ENCODE data around the gene MRPL33.

MRPL33 gene

GRCh38 chr2:27811768-27812167 lies 40.2 kb downstream of the MRPL33 start:
- H3K4me3 ChIP-seq (ENCODE audit: insufficient read length, low read depth), result no peak overlapping the region
- H3K9ac ChIP-seq (ENCODE audit: insufficient read length, low read depth), result no peak overlapping the region
- no peaks in the 10 kb centered on the region for H3K9me3 ChIP-seq (ENCODE audit: insufficient read depth, low read length)
- H3K27me3 ChIP-seq (ENCODE audit: insufficient read depth, insufficient read length), result no peaks in the 10 kb centered on the region
- H3K4me1 ChIP-seq (ENCODE audit: insufficient read depth, insufficient read length), result no peaks in the 10 kb centered on the region
- H3K36me3 ChIP-seq (ENCODE audit: insufficient read depth, insufficient read length, low read length), result no peaks in the 10 kb centered on the region
- TF ChIP-seq ZNF274 (IDR thresholded peaks at IDR 0.05; ENCODE audit: low read depth, low read length), result no peak
- no peak for TF ChIP-seq SUZ12 (IDR thresholded peaks at IDR 0.05; ENCODE audit: extremely low read depth, insufficient read depth, insufficient read length)
- TF ChIP-seq YY1 (IDR thresholded peaks at IDR 0.05; ENCODE audit: insufficient read depth, insufficient read length), result no peak
- no peak for DNase-seq (ENCODE audit: low read depth, low spot score)

- no peaks in the 10 kb centered on the region for H3K27me3 ChIP-seq (ENCODE audit: insufficient read depth, insufficient read length)
- no peak overlapping the region for H3K4me3 ChIP-seq (ENCODE audit: insufficient read length, low read depth)
- DNase-seq (ENCODE audit: low read depth, low spot score), result no peak
- no peak overlapping the region for H3K9ac ChIP-seq (ENCODE audit: insufficient read length, low read depth)
- no peak for TF ChIP-seq SUZ12 (IDR thresholded peaks at IDR 0.05; ENCODE audit: extremely low read depth, insufficient read depth, insufficient read length)
- TF ChIP-seq YY1 (IDR thresholded peaks at IDR 0.05; ENCODE audit: insufficient read depth, insufficient read length), result no peak
- no peak for TF ChIP-seq ZNF274 (IDR thresholded peaks at IDR 0.05; ENCODE audit: low read depth, low read length)
- H3K9me3 ChIP-seq (ENCODE audit: insufficient read depth, low read length), result no peaks in the 10 kb centered on the region
- no peaks in the 10 kb centered on the region for H3K4me1 ChIP-seq (ENCODE audit: insufficient read depth, insufficient read length)
- no peaks in the 10 kb centered on the region for H3K36me3 ChIP-seq (ENCODE audit: insufficient read depth, insufficient read length, low read length)
These were observed 43.2 kb downstream of the MRPL33 start for GRCh38 chr2:27814758-27815157.

GRCh38 chr2:27815860-27816438 lies 44.4 kb downstream of the MRPL33 start:
- Histone ChIP-seq H3K36me3 (ENCODE audit: insufficient read depth, insufficient read length, low read length) (no peaks in the 10 kb centered on the region), H3K9me3 (ENCODE audit: insufficient read depth, low read length) (no peaks in the 10 kb centered on the region), H3K9ac (ENCODE audit: insufficient read length, low read depth) (no peak overlapping the region), H3K27me3 (ENCODE audit: insufficient read depth, insufficient read length) (no peaks in the 10 kb centered on the region), H3K4me3 (ENCODE audit: insufficient read length, low read depth) (no peak overlapping the region), H3K4me1 (ENCODE audit: insufficient read depth, insufficient read length) (no peaks in the 10 kb centered on the region)
- no peak for TF ChIP-seq ZNF274 (IDR thresholded peaks at IDR 0.05; ENCODE audit: low read depth, low read length)
- no peak for TF ChIP-seq SUZ12 (IDR thresholded peaks at IDR 0.05; ENCODE audit: extremely low read depth, insufficient read depth, insufficient read length)
- no peak for TF ChIP-seq YY1 (IDR thresholded peaks at IDR 0.05; ENCODE audit: insufficient read depth, insufficient read length)
- DNase-seq (ENCODE audit: low read depth, low spot score), result no peak

GRCh38 chr2:27822049-27822448 lies 50.5 kb downstream of the MRPL33 start:
- DNase-seq (ENCODE audit: low read depth, low spot score), result no peak
- no peaks in the 10 kb centered on the region for H3K4me1 ChIP-seq (ENCODE audit: insufficient read depth, insufficient read length)
- TF ChIP-seq SUZ12 (IDR thresholded peaks at IDR 0.05; ENCODE audit: extremely low read depth, insufficient read depth, insufficient read length) (no peak), YY1 (IDR thresholded peaks at IDR 0.05; ENCODE audit: insufficient read depth, insufficient read length) (no peak), ZNF274 (IDR thresholded peaks at IDR 0.05; ENCODE audit: low read depth, low read length) (no peak)
- H3K4me3 ChIP-seq (ENCODE audit: insufficient read length, low read depth), result no peak overlapping the region
- H3K27me3 ChIP-seq (ENCODE audit: insufficient read depth, insufficient read length), result no peaks in the 10 kb centered on the region
- H3K9ac ChIP-seq (ENCODE audit: insufficient read length, low read depth), result no peak overlapping the region
- no peaks in the 10 kb centered on the region for H3K36me3 ChIP-seq (ENCODE audit: insufficient read depth, insufficient read length, low read length)
- peaks cover 10% of the 10 kb centered on the region for H3K9me3 ChIP-seq (ENCODE audit: insufficient read depth, low read length)

GRCh38 chr2:27823135-27823534 lies 51.6 kb downstream of the MRPL33 start:
- Histone ChIP-seq H3K9me3 (ENCODE audit: insufficient read depth, low read length) (peaks cover 10% of the 10 kb centered on the region), H3K4me3 (ENCODE audit: insufficient read length, low read depth) (no peak overlapping the region), H3K36me3 (ENCODE audit: insufficient read depth, insufficient read length, low read length) (no peaks in the 10 kb centered on the region), H3K9ac (ENCODE audit: insufficient read length, low read depth) (no peak overlapping the region), H3K4me1 (ENCODE audit: insufficient read depth, insufficient read length) (no peaks in the 10 kb centered on the region), H3K27me3 (ENCODE audit: insufficient read depth, insufficient read length) (no peaks in the 10 kb centered on the region)
- DNase-seq (ENCODE audit: low read depth, low spot score), result no peak
- TF ChIP-seq SUZ12 (IDR thresholded peaks at IDR 0.05; ENCODE audit: extremely low read depth, insufficient read depth, insufficient read length) (no peak), YY1 (IDR thresholded peaks at IDR 0.05; ENCODE audit: insufficient read depth, insufficient read length) (no peak), ZNF274 (IDR thresholded peaks at IDR 0.05; ENCODE audit: low read depth, low read length) (no peak)

GRCh38 chr2:27823569-27823968 lies 52.0 kb downstream of the MRPL33 start:
- Histone ChIP-seq H3K9ac (ENCODE audit: insufficient read length, low read depth) (no peak overlapping the region), H3K4me1 (ENCODE audit: insufficient read depth, insufficient read length) (no peaks in the 10 kb centered on the region), H3K4me3 (ENCODE audit: insufficient read length, low read depth) (no peak overlapping the region), H3K9me3 (ENCODE audit: insufficient read depth, low read length) (peaks cover 10% of the 10 kb centered on the region), H3K36me3 (ENCODE audit: insufficient read depth, insufficient read length, low read length) (no peaks in the 10 kb centered on the region), H3K27me3 (ENCODE audit: insufficient read depth, insufficient read length) (no peaks in the 10 kb centered on the region)
- TF ChIP-seq YY1 (IDR thresholded peaks at IDR 0.05; ENCODE audit: insufficient read depth, insufficient read length), result no peak
- TF ChIP-seq SUZ12 (IDR thresholded peaks at IDR 0.05; ENCODE audit: extremely low read depth, insufficient read depth, insufficient read length), result no peak
- TF ChIP-seq ZNF274 (IDR thresholded peaks at IDR 0.05; ENCODE audit: low read depth, low read length), result no peak
- no peak for DNase-seq (ENCODE audit: low read depth, low spot score)

- no peak for DNase-seq (ENCODE audit: low read depth, low spot score)
- H3K4me1 ChIP-seq (ENCODE audit: insufficient read depth, insufficient read length), result no peaks in the 10 kb centered on the region
- H3K9ac ChIP-seq (ENCODE audit: insufficient read length, low read depth), result no peak overlapping the region
- peaks cover 10% of the 10 kb centered on the region for H3K9me3 ChIP-seq (ENCODE audit: insufficient read depth, low read length)
- no peaks in the 10 kb centered on the region for H3K27me3 ChIP-seq (ENCODE audit: insufficient read depth, insufficient read length)
- no peak for TF ChIP-seq ZNF274 (IDR thresholded peaks at IDR 0.05; ENCODE audit: low read depth, low read length)
- TF ChIP-seq YY1 (IDR thresholded peaks at IDR 0.05; ENCODE audit: insufficient read depth, insufficient read length), result no peak
- TF ChIP-seq SUZ12 (IDR thresholded peaks at IDR 0.05; ENCODE audit: extremely low read depth, insufficient read depth, insufficient read length), result no peak
- no peaks in the 10 kb centered on the region for H3K36me3 ChIP-seq (ENCODE audit: insufficient read depth, insufficient read length, low read length)
- H3K4me3 ChIP-seq (ENCODE audit: insufficient read length, low read depth), result no peak overlapping the region
These were observed 52.9 kb downstream of the MRPL33 start for GRCh38 chr2:27824401-27824800.

All from NT2/D1 (cell line).